Liver (tissue), 9 donors: ENCODE data around the gene POLR3A. TPM values are rescaled to one million over a fixed set of nuclear protein-coding genes. Genes with fewer than 3 reads are reported as not detected.

Experiments used
- DNase-seq: peaks from one replicate; pipeline ENCODE4 v3.0.0-alpha.2; 2017; ENCODE audit warnings: low spot score
- H3K27ac ChIP-seq, 2 donors: one replicate each; pipeline ENCODE4 v1.7.0; 2013; ENCODE audit warnings: inconsistent platforms in 2 of 2, low read length in 2 of 2, control low read depth in 1 of 2, low read depth in 1 of 2, mild to moderate bottlenecking in 1 of 2
- H3K27me3 ChIP-seq, 4 donors: one replicate each; pipeline versions ENCODE4 v1.6.1 to v1.7.0; 2013; ENCODE audit warnings: low read length in 3 of 4, inconsistent platforms in 1 of 4, mild to moderate bottlenecking in 1 of 4, moderate library complexity in 1 of 4; ENCODE audit not compliant: control insufficient read depth in 4 of 4, insufficient read depth in 4 of 4
- H3K36me3 ChIP-seq, 4 donors: one replicate each; pipeline versions ENCODE4 v1.6.1 to v1.7.0; 2013; ENCODE audit warnings: low read length in 3 of 4, mild to moderate bottlenecking in 3 of 4, low read depth in 1 of 4, moderate library complexity in 1 of 4; ENCODE audit not compliant: control insufficient read depth in 4 of 4, insufficient read depth in 3 of 4
- H3K4me1 ChIP-seq, 4 donors: one replicate each; pipeline versions ENCODE4 v1.6.1 to v1.7.0; 2013; ENCODE audit warnings: low read length in 3 of 4, mild to moderate bottlenecking in 3 of 4, moderate library complexity in 1 of 4; ENCODE audit not compliant: control insufficient read depth in 4 of 4, insufficient read depth in 4 of 4
- H3K4me3 ChIP-seq, 3 donors: one replicate each; pipeline versions ENCODE4 v1.6.1 to v1.7.0; 2013; ENCODE audit warnings: low read length in 3 of 3, control low read depth in 1 of 3, low read depth in 1 of 3, mild to moderate bottlenecking in 1 of 3
- H3K9ac ChIP-seq, 2 donors: one replicate each; pipeline ENCODE4 v1.7.0; 2013; ENCODE audit warnings: low read length in 2 of 2, mild to moderate bottlenecking in 2 of 2, moderate library complexity in 2 of 2, control low read depth in 1 of 2, low read depth in 1 of 2
- H3K9me3 ChIP-seq, 4 donors: one replicate each; pipeline versions ENCODE4 v1.6.1 to v1.7.0; 2013; ENCODE audit warnings: low read length in 3 of 4; ENCODE audit not compliant: control insufficient read depth in 4 of 4
- FOXA1 ChIP-seq: IDR thresholded peaks from 2 replicates; pipeline ENCODE4 v1.6.1; 2016; ENCODE audit warnings: antibody characterized with exemption
- FOXA2 ChIP-seq: IDR thresholded peaks from 2 replicates; pipeline ENCODE4 v1.6.1; 2016; ENCODE audit warnings: antibody characterized with exemption
- GABPA ChIP-seq, 2 donors: IDR thresholded peaks in 1 of 2; conservative IDR thresholded peaks in 1 of 2; 2 replicates each; pipeline ENCODE4 v1.6.1; 2016; ENCODE audit warnings: antibody characterized with exemption in 2 of 2, mild to moderate bottlenecking in 1 of 2, moderate library complexity in 1 of 2
- HNF4A ChIP-seq, 2 donors: conservative IDR thresholded peaks; 2 replicates each; pipeline ENCODE4 v1.6.1; 2016; ENCODE audit warnings: antibody characterized with exemption in 2 of 2, mild to moderate bottlenecking in 2 of 2
- HNF4G ChIP-seq: IDR thresholded peaks from 2 replicates; pipeline ENCODE4 v1.6.1; 2016; ENCODE audit warnings: antibody characterized with exemption
- JUND ChIP-seq, 2 donors: IDR thresholded peaks; 2 replicates each; pipeline ENCODE4 v1.6.1; 2016; ENCODE audit warnings: antibody characterized with exemption in 2 of 2
- NR2F2 ChIP-seq: IDR thresholded peaks from 2 replicates; pipeline ENCODE4 v1.6.1; 2016; ENCODE audit warnings: antibody characterized with exemption
- RAD21 ChIP-seq, 2 donors: IDR thresholded peaks; 2 replicates each; pipeline ENCODE4 v1.6.1; 2016; ENCODE audit warnings: antibody characterized with exemption in 2 of 2, mild to moderate bottlenecking in 2 of 2
- SP1 ChIP-seq: IDR thresholded peaks from 2 replicates; pipeline ENCODE4 v1.6.1; 2018; ENCODE audit warnings: antibody characterized with exemption, mild to moderate bottlenecking
- TAF1 ChIP-seq: conservative IDR thresholded peaks from 2 replicates; pipeline ENCODE4 v1.6.1; 2016; ENCODE audit warnings: antibody characterized with exemption, mild to moderate bottlenecking
- YY1 ChIP-seq: IDR thresholded peaks from 2 replicates; pipeline ENCODE4 v1.6.1; 2016; ENCODE audit warnings: antibody characterized with exemption, mild to moderate bottlenecking
- ZBTB33 ChIP-seq: IDR thresholded peaks from 2 replicates; pipeline ENCODE4 v1.6.1; 2016; ENCODE audit warnings: antibody characterized with exemption
- WGBS: extraction: QIAGEN DNeasy Blood & Tissue Kit; methylation state at CpG from one replicate; pipeline ENCODE4 v1.1.7; 2013; 5-methylcytosine and 5-hydroxymethylcytosine counted together
- polyA plus RNA-seq, 2 donors: library from polyadenylated mRNA; stranded (reverse) in 1 of 2; unstranded in 1 of 2; fragments of 200-250 nt in 1 of 2; fragments of >200 nt in 1 of 2; fragmentation: Nextera tagmentation in 1 of 2; extraction: Ambion mirVana in 1 of 2; gene quantifications; one replicate each; pipeline versions ENCODE4 v1.2.1 to v1.2.3, GENCODE V29; 2013 to 2015
- total RNA-seq, 2 donors: library from RNA; depleted of rRNA; stranded (reverse); fragments of >200 nt; gene quantifications; one replicate each; pipeline ENCODE4 v1.2.3, GENCODE V29; 2014
- TF ChIP-seq, protein P1 (sequence below): IDR thresholded peaks from 2 replicates; pipeline ENCODE4 v1.6.1; 2016; ENCODE audit warnings: antibody characterized with exemption
- TF ChIP-seq, protein P2 (sequence below): IDR thresholded peaks from 2 replicates; pipeline ENCODE4 v1.6.1; 2016; ENCODE audit warnings: antibody characterized with exemption
- TF ChIP-seq, protein P3 (sequence below): IDR thresholded peaks from 2 replicates; pipeline ENCODE4 v1.6.1; 2016; ENCODE audit warnings: antibody characterized with exemption, mild to moderate bottlenecking
- TF ChIP-seq, protein P4 (sequence below): fragments of 150-350 bp; IDR thresholded peaks from 2 replicates; pipeline ENCODE4 v1.5.1; 2017; ENCODE audit warnings: improper control_type of control experiment, low read depth, low read length; ENCODE audit not compliant: missing input control
- donor health status: healthy.
- donor health status: healthy.
- donor health status: healthy.
- donor health status: healthy.
- donor health status: healthy.

Gene POLR3A
- total and polyA plus RNA-seq, 4 donors = 3.2 to 9.6 (median 5.5) TPM

DNA sequence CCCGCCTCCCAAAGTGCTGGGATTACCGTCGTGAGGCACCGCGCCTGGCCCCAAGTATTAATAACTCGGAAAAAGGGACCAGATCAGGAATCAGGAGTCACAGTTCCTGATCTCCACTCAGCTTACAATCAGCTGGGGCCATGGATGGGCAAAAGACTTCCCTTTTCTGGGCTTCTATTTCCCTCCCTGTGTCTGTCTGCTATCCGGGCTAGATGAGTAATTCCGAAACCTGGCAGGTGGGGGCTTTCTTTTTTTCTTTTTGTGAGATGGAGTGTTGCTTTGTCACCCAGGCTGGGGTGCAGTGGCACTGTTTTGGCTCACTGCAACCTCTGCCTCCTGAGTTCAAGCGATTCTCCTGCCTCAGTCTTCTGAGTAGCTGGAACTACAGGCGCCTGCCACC, 15.9 kb upstream of the POLR3A start:
- Histone ChIP-seq H3K4me1 (peaks cover 0 to 2% (median 0%) of the 10 kb centered on the region in 4 donors), H3K9ac (no peak overlapping the region), H3K36me3 (peaks cover 5 to 25% (median 19%) of the 10 kb centered on the region in 4 donors), H3K27ac (no peak overlapping the region), H3K9me3 (no peaks in the 10 kb centered on the region), H3K4me3 (no peak overlapping the region), H3K27me3 (no peaks in the 10 kb centered on the region)
- no peak for DNase-seq
- 78% methylated on average over 10 of the region's 10 CpGs for WGBS
- TF ChIP-seq NR2F2 (no peak), TAF1 (no peak), HNF4A (conservative IDR thresholded peaks at IDR 0.05) (no peak)
- TF ChIP-seq, protein P1, sequence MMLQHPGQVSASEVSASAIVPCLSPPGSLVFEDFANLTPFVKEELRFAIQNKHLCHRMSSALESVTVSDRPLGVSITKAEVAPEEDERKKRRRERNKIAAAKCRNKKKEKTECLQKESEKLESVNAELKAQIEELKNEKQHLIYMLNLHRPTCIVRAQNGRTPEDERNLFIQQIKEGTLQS = no peak
- TF ChIP-seq, protein P2, sequence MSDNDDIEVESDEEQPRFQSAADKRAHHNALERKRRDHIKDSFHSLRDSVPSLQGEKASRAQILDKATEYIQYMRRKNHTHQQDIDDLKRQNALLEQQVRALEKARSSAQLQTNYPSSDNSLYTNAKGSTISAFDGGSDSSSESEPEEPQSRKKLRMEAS = no peak

DNA sequence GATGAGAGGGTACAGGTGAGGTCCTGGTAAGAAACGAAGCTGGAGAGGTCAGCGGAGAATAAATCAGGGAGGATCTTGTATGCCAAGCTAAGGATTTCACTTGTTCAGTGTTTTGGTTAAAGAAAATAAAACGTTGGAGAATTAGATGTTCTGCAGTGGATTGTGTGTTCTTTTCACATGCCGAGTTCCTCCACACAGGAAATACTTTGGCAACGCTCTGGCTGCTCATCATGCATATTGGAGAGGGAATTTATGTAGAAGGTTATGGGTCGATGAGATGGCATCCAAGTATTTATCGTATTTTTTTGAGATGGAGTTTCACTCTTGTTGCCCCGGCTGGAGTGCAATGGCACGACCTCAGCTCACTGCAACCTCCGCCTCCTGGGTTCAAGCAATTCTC, 15.4 kb upstream of the POLR3A start:
- no peak for DNase-seq
- 70% methylated on average over 10 of the region's 10 CpGs for WGBS
- Histone ChIP-seq H3K27me3 (no peaks in the 10 kb centered on the region), H3K9ac (no peak overlapping the region), H3K4me3 (no peak overlapping the region), H3K4me1 (peaks cover 0 to 2% (median 0%) of the 10 kb centered on the region in 4 donors), H3K9me3 (no peaks in the 10 kb centered on the region), H3K27ac (no peak overlapping the region), H3K36me3 (peaks cover 6 to 31% (median 21%) of the 10 kb centered on the region in 4 donors)
- TF ChIP-seq NR2F2 = no peak
- TF ChIP-seq RAD21 (IDR thresholded peaks at IDR 0.05) = no peak
- no peak for TF ChIP-seq SP1
- no peak for TF ChIP-seq GABPA (IDR thresholded peaks at IDR 0.05 in 1 of 2, conservative IDR thresholded peaks at IDR 0.05 in 1 of 2)
- TF ChIP-seq, protein P3, sequence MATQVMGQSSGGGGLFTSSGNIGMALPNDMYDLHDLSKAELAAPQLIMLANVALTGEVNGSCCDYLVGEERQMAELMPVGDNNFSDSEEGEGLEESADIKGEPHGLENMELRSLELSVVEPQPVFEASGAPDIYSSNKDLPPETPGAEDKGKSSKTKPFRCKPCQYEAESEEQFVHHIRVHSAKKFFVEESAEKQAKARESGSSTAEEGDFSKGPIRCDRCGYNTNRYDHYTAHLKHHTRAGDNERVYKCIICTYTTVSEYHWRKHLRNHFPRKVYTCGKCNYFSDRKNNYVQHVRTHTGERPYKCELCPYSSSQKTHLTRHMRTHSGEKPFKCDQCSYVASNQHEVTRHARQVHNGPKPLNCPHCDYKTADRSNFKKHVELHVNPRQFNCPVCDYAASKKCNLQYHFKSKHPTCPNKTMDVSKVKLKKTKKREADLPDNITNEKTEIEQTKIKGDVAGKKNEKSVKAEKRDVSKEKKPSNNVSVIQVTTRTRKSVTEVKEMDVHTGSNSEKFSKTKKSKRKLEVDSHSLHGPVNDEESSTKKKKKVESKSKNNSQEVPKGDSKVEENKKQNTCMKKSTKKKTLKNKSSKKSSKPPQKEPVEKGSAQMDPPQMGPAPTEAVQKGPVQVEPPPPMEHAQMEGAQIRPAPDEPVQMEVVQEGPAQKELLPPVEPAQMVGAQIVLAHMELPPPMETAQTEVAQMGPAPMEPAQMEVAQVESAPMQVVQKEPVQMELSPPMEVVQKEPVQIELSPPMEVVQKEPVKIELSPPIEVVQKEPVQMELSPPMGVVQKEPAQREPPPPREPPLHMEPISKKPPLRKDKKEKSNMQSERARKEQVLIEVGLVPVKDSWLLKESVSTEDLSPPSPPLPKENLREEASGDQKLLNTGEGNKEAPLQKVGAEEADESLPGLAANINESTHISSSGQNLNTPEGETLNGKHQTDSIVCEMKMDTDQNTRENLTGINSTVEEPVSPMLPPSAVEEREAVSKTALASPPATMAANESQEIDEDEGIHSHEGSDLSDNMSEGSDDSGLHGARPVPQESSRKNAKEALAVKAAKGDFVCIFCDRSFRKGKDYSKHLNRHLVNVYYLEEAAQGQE = no peak
- no peak for TF ChIP-seq HNF4G
- TF ChIP-seq, protein P2 = no peak
- TF ChIP-seq JUND (IDR thresholded peaks at IDR 0.05) = no peak
- TF ChIP-seq, protein P4, sequence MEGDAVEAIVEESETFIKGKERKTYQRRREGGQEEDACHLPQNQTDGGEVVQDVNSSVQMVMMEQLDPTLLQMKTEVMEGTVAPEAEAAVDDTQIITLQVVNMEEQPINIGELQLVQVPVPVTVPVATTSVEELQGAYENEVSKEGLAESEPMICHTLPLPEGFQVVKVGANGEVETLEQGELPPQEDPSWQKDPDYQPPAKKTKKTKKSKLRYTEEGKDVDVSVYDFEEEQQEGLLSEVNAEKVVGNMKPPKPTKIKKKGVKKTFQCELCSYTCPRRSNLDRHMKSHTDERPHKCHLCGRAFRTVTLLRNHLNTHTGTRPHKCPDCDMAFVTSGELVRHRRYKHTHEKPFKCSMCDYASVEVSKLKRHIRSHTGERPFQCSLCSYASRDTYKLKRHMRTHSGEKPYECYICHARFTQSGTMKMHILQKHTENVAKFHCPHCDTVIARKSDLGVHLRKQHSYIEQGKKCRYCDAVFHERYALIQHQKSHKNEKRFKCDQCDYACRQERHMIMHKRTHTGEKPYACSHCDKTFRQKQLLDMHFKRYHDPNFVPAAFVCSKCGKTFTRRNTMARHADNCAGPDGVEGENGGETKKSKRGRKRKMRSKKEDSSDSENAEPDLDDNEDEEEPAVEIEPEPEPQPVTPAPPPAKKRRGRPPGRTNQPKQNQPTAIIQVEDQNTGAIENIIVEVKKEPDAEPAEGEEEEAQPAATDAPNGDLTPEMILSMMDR = no peak
- no peak for TF ChIP-seq YY1
- no peak for TF ChIP-seq FOXA2
- TF ChIP-seq ZBTB33 = no peak
- no peak for TF ChIP-seq FOXA1
